ENCODE data around the gene NHLRC4.

GRCh38 chr16:559021-559380, 7.8 kb upstream of the NHLRC4 start:
- TF ChIP-seq CTCF (conservative IDR thresholded peaks at IDR 0.05 in 1 of 2, IDR thresholded peaks at IDR 0.05 in 1 of 2; ENCODE audit: low read depth in 1 of 2, low read length in 2 of 2) (no peak), EZH2 (IDR thresholded peaks at IDR 0.05; ENCODE audit: low read length, missing control alignments) (no peak)
